C4-2B (cell line): ENCODE data around the gene INO80B.

Experiments used
- H3K27ac ChIP-seq: fragments of 450-650 bp; 2 replicates; pipeline ENCODE4 v1.5.1; 2017
- CTCF ChIP-seq: fragments of 450-650 bp; conservative IDR thresholded peaks from 2 replicates; pipeline ENCODE4 v1.5.1; 2017; ENCODE audit warnings: mild to moderate bottlenecking
- ZFX ChIP-seq: fragments of 450-650 bp; IDR thresholded peaks from 2 replicates; pipeline ENCODE4 v1.6.1; 2017

INO80B gene

GRCh38 chr2:74421221-74421870, 33.5 kb upstream of the INO80B start, which contains the start of the genes C2orf81 and WDR54:
Gene C2orf81, minus strand, starts transcription at chr2:74421619. Its CDS starts 59 bp downstream, at chr2:74421560.
Gene WDR54, plus strand, starts transcription at chr2:74421730. Its CDS starts 424 bp downstream, at chr2:74422154.
- peak within 1 kb of the TSS; percentile 62 for H3K27ac ChIP-seq
- no peak for TF ChIP-seq CTCF
- TF ChIP-seq ZFX: no peak

GRCh38 chr2:74423231-74424095, 31.4 kb upstream of the INO80B start:
- H3K27ac ChIP-seq: no peak overlapping the region
- no peak for TF ChIP-seq CTCF

- TF ChIP-seq CTCF: no peak
- no peak for TF ChIP-seq ZFX
- no peak overlapping the region for H3K27ac ChIP-seq
Observed at GRCh38 chr2:74424139-74424992, 30.5 kb upstream of the INO80B start.

GRCh38 chr2:74424995-74425406, 29.9 kb upstream of the INO80B start:
- no peak overlapping the region for H3K27ac ChIP-seq
- TF ChIP-seq ZFX (no peak), CTCF (no peak)

- TF ChIP-seq CTCF (no peak), ZFX (no peak)
- no peak overlapping the region for H3K27ac ChIP-seq
Observed at GRCh38 chr2:74425523-74425922, 29.4 kb upstream of the INO80B start.

GRCh38 chr2:74426181-74426758, 28.6 kb upstream of the INO80B start:
- no peak overlapping the region for H3K27ac ChIP-seq
- TF ChIP-seq CTCF: no peak
- no peak for TF ChIP-seq ZFX
